ENCODE results near the gene RFX2.
"Not testable (repeated sequence)": the region's sequence is repeated elsewhere in the genome, so short reads cannot be mapped to it uniquely, and the experiment has no call there.

Gene RFX2

DNA sequence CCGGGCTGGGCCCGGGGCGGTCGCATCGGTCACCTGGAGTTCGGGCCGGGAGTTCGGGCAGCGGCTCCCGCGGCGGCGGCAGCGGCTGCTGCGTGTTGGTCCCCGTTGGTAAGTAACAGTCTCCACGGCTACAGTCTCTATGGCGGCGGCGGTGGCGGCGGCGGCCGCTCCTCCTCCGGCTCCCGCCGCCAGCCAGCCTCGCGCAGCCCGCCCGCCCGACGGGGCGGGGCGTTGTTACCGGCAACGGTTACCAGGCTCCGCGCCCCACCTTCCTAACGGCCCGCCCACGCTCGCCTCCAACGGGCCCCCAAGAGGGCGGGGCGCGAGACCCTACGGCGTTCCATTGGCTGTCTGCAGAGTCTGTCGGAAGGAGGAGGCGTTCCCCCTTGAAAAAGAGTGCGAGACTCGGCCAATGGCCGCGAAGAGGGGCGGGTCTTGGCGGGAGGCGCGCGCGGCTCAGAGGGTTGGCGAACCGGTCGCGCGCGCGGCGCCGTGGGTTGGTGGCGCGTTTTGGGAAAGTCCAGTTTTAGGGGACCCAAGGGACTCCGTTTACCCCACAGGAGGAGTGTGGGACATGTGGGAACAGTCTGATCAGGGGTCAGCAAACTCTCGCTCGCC is at the start of gene RFX2:
Gene RFX2, minus strand, starts transcription at position 141 of the 618 bp plus-strand sequence. CDS start 63,004 bp downstream, outside the sequence.
- peak; percentile 86 for DNase-seq (ENCODE audit: low read depth)

GRCh38 chr19:6156033-6156432 is 45.7 kb upstream of the RFX2 start:
- DNase-seq (ENCODE audit: low read depth), result no peak

GRCh38 chr19:6150289-6150688 is 40.0 kb upstream of the RFX2 start:
- no peak for DNase-seq (ENCODE audit: low read depth)

DNA sequence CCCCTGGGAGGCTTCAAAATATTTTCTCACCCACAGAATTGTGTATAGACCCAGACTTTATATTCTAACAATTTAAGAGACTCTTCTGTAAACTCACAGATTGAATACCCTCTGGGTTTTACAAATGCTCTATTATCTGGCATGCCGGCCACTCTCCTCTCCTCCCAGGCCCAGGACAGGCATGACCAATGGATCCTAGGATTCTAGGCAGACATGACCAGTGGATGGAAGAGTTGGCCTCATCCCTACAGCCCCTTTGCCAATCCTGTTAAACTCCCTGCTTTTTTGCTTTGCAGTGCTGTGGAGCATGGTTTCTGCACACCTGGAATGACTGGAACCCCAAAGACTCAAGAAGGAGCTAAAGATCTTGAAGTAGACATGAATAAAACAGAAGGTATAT is 30.9 kb upstream of the RFX2 start:
- no peak for DNase-seq (ENCODE audit: low read depth)

DNA sequence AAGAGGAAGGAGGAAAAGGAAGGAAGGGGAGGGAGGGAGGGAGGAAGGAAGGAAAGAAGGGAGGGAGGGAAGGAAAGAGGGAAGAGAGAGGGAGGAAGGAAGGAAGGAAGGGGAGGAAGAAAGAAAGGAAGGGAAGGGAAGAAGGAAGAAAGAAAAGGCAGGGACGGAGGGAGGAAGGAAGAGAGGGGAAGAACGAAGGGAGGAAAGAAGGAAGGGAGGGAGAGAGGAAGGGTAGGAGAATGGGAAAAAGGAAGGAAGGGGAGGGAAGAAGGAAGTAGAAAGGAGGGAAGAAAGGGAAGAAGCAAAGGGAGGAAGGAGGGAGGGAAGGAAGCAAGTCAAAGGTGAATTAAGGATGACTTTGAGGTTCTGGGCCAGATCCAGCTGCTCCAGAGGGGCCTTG is 28.2 kb upstream of the RFX2 start:
- no peak for DNase-seq (ENCODE audit: low read depth)

- no peak for DNase-seq (ENCODE audit: low read depth)
Observed at GRCh38 chr19:6138066-6138465, 27.8 kb upstream of the RFX2 start.

DNA sequence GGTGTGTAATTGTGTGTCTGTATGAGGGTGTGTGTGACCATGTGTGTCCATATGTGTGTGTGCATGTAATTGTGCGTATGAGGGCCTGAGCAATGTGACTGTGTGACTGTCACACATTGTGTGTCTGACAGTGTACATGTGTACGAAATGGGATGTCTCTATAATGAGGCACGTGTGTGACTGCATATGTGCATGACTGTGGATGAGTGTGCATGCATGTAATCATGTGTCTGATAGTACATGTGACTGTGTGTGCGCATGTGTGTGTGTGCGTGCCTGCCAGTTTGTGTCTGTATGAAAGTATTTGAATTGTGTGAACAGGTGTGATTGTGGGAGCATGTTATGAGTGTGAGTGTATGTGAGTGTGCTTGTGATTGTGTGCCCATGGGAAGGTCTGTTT is 22.9 kb upstream of the RFX2 start:
- DNase-seq (ENCODE audit: low read depth), result no peak

- DNase-seq (ENCODE audit: low read depth), result no peak
Observed at GRCh38 chr19:6132482-6132881, 22.2 kb upstream of the RFX2 start.

DNA sequence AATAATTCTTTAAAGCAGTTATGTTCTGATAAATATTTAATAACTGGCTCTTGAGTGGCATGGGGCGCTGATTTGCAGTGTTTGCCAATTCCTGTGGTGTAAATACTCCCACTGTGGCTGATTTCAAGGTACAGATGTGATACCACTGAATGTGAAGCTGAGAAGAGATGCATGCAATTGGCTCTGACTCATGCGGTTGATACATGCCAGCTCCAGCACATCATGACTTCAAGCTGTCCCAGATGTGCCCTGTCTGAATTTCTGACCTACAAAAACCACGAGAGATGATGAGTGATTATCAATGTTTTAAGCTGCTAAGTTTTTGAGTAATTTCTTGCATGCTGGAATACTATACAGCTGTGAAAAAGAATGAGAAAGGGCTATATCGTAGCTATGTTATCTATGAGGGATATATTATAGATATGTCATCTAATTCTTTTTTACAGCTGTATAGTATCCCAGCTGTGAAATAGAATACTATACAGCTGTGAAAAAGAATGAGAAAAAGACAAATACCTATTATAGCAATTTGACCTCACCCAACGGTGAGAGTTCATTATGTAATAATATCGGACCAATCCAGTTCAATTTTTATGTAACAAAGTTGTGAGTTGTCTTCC is 17.5 kb upstream of the RFX2 start:
- DNase-seq (ENCODE audit: low read depth), result no peak

DNA sequence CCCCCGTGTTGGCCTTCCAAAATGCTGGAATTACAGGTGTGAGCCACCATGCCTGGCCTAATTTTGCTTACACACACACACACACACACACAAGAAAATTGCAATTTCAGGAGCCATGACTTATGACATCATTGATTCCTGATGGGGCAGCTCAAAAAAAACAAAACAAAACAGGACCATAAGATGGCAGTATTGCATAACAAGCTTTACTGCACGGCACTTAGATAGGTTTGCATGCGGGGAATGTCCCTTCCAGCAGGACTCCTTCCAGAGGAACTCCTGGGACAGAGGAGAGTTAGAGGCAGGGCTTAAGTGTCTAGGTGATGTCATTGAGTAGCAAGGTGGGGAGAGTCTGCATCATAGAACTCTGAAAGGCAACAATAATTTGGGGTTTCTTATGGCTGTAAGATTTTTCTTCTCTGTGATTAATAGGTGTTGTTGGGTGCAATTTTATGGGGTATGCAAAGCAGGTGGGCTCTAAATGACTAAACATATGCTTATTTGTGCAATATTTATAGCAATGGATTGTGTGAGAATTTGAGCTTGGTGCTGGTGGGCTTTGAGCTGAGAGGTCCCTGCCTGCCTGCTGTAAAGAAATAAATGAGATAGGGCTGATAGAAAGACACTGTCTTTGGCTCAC is 16.2 kb upstream of the RFX2 start:
- no peak for DNase-seq (ENCODE audit: low read depth)

- DNase-seq (ENCODE audit: low read depth), result no peak
Observed at GRCh38 chr19:6125571-6125989, 15.3 kb upstream of the RFX2 start.

- no peak for DNase-seq (ENCODE audit: low read depth)
Observed at GRCh38 chr19:6119031-6119430, 8.7 kb upstream of the RFX2 start.

- no peak for DNase-seq (ENCODE audit: low read depth)
Observed at GRCh38 chr19:6118043-6118442, 7.7 kb upstream of the RFX2 start.

DNA sequence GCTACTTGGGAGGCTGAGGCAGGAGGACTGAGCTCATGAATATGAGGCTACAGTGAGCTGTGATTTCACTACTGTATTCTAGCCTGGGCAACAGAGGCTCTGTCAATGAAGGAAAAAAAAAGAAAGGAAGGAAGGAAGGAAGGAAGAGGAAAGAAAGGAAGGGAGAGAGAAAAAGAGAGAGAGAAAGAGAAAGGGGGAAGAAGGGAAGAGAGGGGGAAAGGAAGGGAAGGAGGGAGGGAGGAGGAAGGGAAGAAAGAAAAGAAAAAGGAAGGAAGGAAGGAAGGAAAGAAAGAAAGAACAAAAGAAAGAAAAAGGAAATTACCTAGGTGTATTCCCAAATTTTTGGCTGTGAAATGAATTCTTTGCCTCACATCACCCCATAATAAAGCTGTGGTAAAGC is 7.2 kb upstream of the RFX2 start:
- no peak for DNase-seq (ENCODE audit: low read depth)

GRCh38 chr19:6116749-6117430 is 6.6 kb upstream of the RFX2 start:
- DNase-seq (ENCODE audit: low read depth), result no peak

DNA sequence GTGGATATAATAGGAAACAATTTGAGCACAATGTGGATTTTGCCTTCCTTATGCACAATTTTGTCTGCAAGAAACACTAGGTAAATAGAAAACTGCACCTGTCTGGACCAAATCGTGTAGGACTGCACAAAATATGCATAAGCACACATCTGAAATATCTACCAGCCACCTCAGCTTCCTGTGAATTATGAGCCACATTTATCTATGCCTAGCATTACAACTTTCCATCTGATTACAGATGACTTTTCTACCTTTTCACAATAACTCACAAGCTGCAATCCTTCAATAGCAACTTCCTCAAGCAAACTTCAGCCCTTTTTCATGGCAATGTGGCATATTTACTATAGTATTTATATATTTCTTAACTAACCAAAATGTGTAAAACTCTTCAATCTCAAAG is 5.7 kb upstream of the RFX2 start:
- no peak for DNase-seq (ENCODE audit: low read depth)

- no peak for DNase-seq (ENCODE audit: low read depth)
Observed at GRCh38 chr19:6113616-6114188, 3.4 kb upstream of the RFX2 start.

DNA sequence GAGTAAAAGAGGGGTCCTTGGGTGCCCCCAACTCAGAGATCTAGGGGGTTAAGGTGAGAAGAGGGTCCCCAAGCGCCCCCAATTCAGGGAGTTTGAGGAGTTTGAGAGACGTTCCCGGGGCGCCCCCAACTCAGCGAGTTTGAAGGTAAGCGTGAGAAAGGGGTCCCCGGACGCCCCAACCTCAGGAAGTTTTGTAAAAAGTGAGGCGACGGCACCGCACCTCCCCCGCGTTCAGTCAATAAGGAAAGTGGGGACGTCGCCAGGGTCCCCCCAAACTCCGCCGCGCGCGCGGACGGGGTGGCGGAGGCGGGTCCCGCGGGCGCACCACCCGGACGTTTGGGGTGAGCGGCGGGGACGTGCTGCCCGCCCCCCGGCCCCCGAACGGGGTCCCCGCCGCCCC is 353 bp downstream of the RFX2 start:
- no peak for DNase-seq (ENCODE audit: low read depth)

- DNase-seq (ENCODE audit: low read depth), result no peak
Observed at GRCh38 chr19:6108721-6109633, 1.3 kb downstream of the RFX2 start.

DNA sequence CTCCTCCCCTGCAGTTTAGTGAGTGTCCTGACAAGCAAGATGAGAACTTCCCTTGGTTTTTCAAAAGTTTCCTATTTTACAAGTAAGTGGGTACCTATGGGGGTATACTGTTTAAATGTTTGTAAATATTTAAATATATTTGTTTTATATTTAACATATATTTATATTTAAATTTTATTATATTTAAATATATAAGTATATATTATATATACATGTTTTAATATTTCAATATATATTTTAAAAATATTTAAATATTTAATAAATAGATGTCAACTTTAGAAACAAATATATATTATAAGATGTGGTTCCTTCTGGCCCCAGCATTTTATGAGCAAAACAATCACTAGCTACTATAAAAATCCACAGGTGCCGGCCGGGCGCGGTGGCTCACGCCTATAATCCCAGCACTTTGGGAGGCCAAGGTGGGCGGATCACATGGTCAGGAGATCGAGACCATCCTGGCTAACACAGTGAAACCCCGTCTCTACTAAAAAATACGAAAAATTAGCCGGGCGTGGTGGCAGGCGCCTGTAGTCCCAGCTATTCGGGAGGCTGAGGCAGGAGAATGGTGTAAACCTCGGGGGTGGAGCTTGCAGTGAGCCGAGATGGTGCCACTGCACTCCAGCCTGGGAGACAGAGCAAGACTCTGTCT is 3.5 kb downstream of the RFX2 start:
- DNase-seq (ENCODE audit: low read depth), result not testable (repeated sequence)

GRCh38 chr19:6105444-6105843 is 4.9 kb downstream of the RFX2 start:
- DNase-seq (ENCODE audit: low read depth), result no peak

Measured in HS-5 (cell line).